Suprapubic skin (tissue), 4 donors: ENCODE data around the gene GPHA2. TPM values are rescaled to one million over a fixed set of nuclear protein-coding genes. Genes with fewer than 3 reads are reported as not detected.
A peak's percentile ranks its signal among the peaks of the same experiment; 100 is the strongest.

Experiments used
- DNase-seq, 2 donors: peaks; one replicate each; pipeline ENCODE4 v3.0.0-alpha.2; 2019; ENCODE audit warnings: low spot score in 2 of 2
- H3K27ac ChIP-seq: fragments of 200-600 bp; sonication (generic); one replicate; pipeline ENCODE4 v1.5.1; 2019
- H3K27me3 ChIP-seq: fragments of 200-600 bp; sonication (generic); one replicate; pipeline ENCODE4 v1.5.1; 2019
- H3K36me3 ChIP-seq: fragments of 200-600 bp; sonication (generic); one replicate; pipeline ENCODE4 v1.5.1; 2019
- H3K4me1 ChIP-seq: fragments of 200-600 bp; sonication (generic); one replicate; pipeline ENCODE4 v1.5.1; 2019
- H3K4me3 ChIP-seq: fragments of 200-600 bp; sonication (generic); one replicate; pipeline ENCODE4 v1.5.1; 2019; ENCODE audit warnings: mild to moderate bottlenecking
- H3K9me3 ChIP-seq: fragments of 200-600 bp; sonication (generic); one replicate; pipeline ENCODE4 v1.5.1; 2019
- CTCF ChIP-seq, 2 donors: fragments of 200-600 bp in 1 of 2; fragments of 450-650 bp in 1 of 2; sonication (generic) in 1 of 2; IDR thresholded peaks; one replicate each; pipeline ENCODE4 v1.5.1; 2016 to 2019; ENCODE audit warnings: antibody characterized with exemption in 2 of 2, mild to moderate bottlenecking in 1 of 2, moderate library complexity in 1 of 2
- EP300 ChIP-seq: sonication (generic); formaldehyde crosslinking; IDR thresholded peaks from one replicate; pipeline ENCODE4 v1.6.1; 2017; ENCODE audit warnings: antibody characterized with exemption
- POLR2A ChIP-seq, 2 donors: fragments of 450-650 bp; IDR thresholded peaks; one replicate each; pipeline ENCODE4 v1.6.1; 2017; ENCODE audit warnings: antibody characterized with exemption in 2 of 2, mild to moderate bottlenecking in 2 of 2, moderate library complexity in 2 of 2
- POLR2AphosphoS5 ChIP-seq, 3 donors: sonication (generic); formaldehyde crosslinking; IDR thresholded peaks; one replicate each; pipeline ENCODE4 v1.6.1; 2017; ENCODE audit warnings: antibody characterized with exemption in 3 of 3
- WGBS: methylation state at CpG from one replicate; pipeline ENCODE4 v1.1.5; 2018; 5-methylcytosine and 5-hydroxymethylcytosine counted together
- total RNA-seq, 4 donors: library from RNA; depleted of rRNA; stranded (reverse); fragments of >200 nt; gene quantifications; one replicate each; pipeline ENCODE4 v1.1.0, GENCODE V29; 2016

The GPHA2 gene
- total RNA-seq, 4 donors from 2014 or later = not detected

GRCh38 chr11:64929625-64930024, 6.1 kb downstream of the GPHA2 start:
- Histone ChIP-seq H3K27me3 (no peaks in the 10 kb centered on the region), H3K9me3 (no peaks in the 10 kb centered on the region), H3K4me3 (no peak overlapping the region), H3K36me3 (peaks cover 56% of the 10 kb centered on the region), H3K4me1 (peaks cover 13% of the 10 kb centered on the region), H3K27ac (no peak overlapping the region)
- DNase-seq = peak in 1 of 2 donors; percentile 3
- WGBS = 91% methylated on average over 7 of the region's 7 CpGs
- no peak for TF ChIP-seq POLR2AphosphoS5 (IDR thresholded peaks at IDR 0.05)
- TF ChIP-seq CTCF (IDR thresholded peaks at IDR 0.05) = no peak
- no peak for TF ChIP-seq EP300
- no peak for TF ChIP-seq POLR2A (IDR thresholded peaks at IDR 0.05)

- TF ChIP-seq POLR2A (IDR thresholded peaks at IDR 0.05) = no peak
- no peak for TF ChIP-seq POLR2AphosphoS5 (IDR thresholded peaks at IDR 0.05)
- no peak for TF ChIP-seq EP300
- no peak for TF ChIP-seq CTCF (IDR thresholded peaks at IDR 0.05)
- no peaks in the 10 kb centered on the region for H3K27me3 ChIP-seq
- no peak overlapping the region for H3K4me3 ChIP-seq
- no peak overlapping the region for H3K27ac ChIP-seq
- H3K4me1 ChIP-seq = peaks cover 15% of the 10 kb centered on the region
- no peaks in the 10 kb centered on the region for H3K9me3 ChIP-seq
- H3K36me3 ChIP-seq = peaks cover 54% of the 10 kb centered on the region
- DNase-seq = peak in 1 of 2 donors; percentile 8
- 89% methylated on average over 2 of the region's 2 CpGs for WGBS
Measured at GRCh38 chr11:64928957-64929356, 6.7 kb downstream of the GPHA2 start.

- Histone ChIP-seq H3K36me3 (peaks cover 33% of the 10 kb centered on the region), H3K27ac (no peak overlapping the region), H3K27me3 (no peaks in the 10 kb centered on the region), H3K4me1 (peaks cover 22% of the 10 kb centered on the region), H3K9me3 (no peaks in the 10 kb centered on the region), H3K4me3 (no peak overlapping the region)
- no peak for TF ChIP-seq EP300
- TF ChIP-seq CTCF (IDR thresholded peaks at IDR 0.05) = no peak
- no peak for TF ChIP-seq POLR2A (IDR thresholded peaks at IDR 0.05)
- TF ChIP-seq POLR2AphosphoS5 (IDR thresholded peaks at IDR 0.05) = no peak
- peak in 1 of 2 donors; percentile 58 for DNase-seq
- 79% methylated on average over 7 of the region's 22 CpGs for WGBS
Measured at GRCh38 chr11:64926689-64927088, 9.0 kb downstream of the GPHA2 start.

GRCh38 chr11:64925536-64926436, 9.9 kb downstream of the GPHA2 start:
- H3K36me3 ChIP-seq = peaks cover 24% of the 10 kb centered on the region
- peak overlapping the region; percentile 96 for H3K4me3 ChIP-seq
- H3K4me1 ChIP-seq = peaks cover 22% of the 10 kb centered on the region
- 70% methylated on average over 15 of the region's 24 CpGs for whole genome bisulfite sequencing
- H3K27ac ChIP-seq = no peak overlapping the region
- peak in 1 of 2 donors; percentile 71 for DNase-seq
- H3K9me3 ChIP-seq = no peaks in the 10 kb centered on the region
- TF ChIP-seq CTCF (IDR thresholded peaks at IDR 0.05) = no peak
- TF ChIP-seq POLR2AphosphoS5 (IDR thresholded peaks at IDR 0.05) = no peak
- no peak for TF ChIP-seq EP300
- no peak for TF ChIP-seq POLR2A (IDR thresholded peaks at IDR 0.05)
- no peaks in the 10 kb centered on the region for H3K27me3 ChIP-seq

GRCh38 chr11:64924910-64925284, 10.8 kb downstream of the GPHA2 start:
- H3K9me3 ChIP-seq = no peaks in the 10 kb centered on the region
- H3K27me3 ChIP-seq = no peaks in the 10 kb centered on the region
- peak in 1 of 2 donors; percentile 69 for DNase-seq
- peaks cover 15% of the 10 kb centered on the region for H3K36me3 ChIP-seq
- peak overlapping the region; percentile 96 for H3K4me3 ChIP-seq
- TF ChIP-seq EP300 (no peak), POLR2A (IDR thresholded peaks at IDR 0.05) (no peak), POLR2AphosphoS5 (IDR thresholded peaks at IDR 0.05) (no peak), CTCF (IDR thresholded peaks at IDR 0.05) (no peak)
- under 1% methylated on average over 24 of the region's 24 CpGs for WGBS
- H3K27ac ChIP-seq = peak overlapping the region; percentile 88
- H3K4me1 ChIP-seq = peaks cover 22% of the 10 kb centered on the region
